Liver (tissue), 9 donors: ENCODE results near the gene LCE1F. TPM values are rescaled to one million over a fixed set of nuclear protein-coding genes. Genes with fewer than 3 reads are reported as not detected.

Experiments
- DNase-seq: peaks from one replicate; pipeline ENCODE4 v3.0.0-alpha.2; 2017; ENCODE audit warnings: low spot score
- H3K27ac ChIP-seq, 2 donors: one replicate each; pipeline ENCODE4 v1.7.0; 2013; ENCODE audit warnings: inconsistent platforms in 2 of 2, low read length in 2 of 2, control low read depth in 1 of 2, low read depth in 1 of 2, mild to moderate bottlenecking in 1 of 2
- H3K27me3 ChIP-seq, 4 donors: one replicate each; pipeline versions ENCODE4 v1.6.1 to v1.7.0; 2013; ENCODE audit warnings: low read length in 3 of 4, inconsistent platforms in 1 of 4, mild to moderate bottlenecking in 1 of 4, moderate library complexity in 1 of 4; ENCODE audit not compliant: control insufficient read depth in 4 of 4, insufficient read depth in 4 of 4
- H3K36me3 ChIP-seq, 4 donors: one replicate each; pipeline versions ENCODE4 v1.6.1 to v1.7.0; 2013; ENCODE audit warnings: low read length in 3 of 4, mild to moderate bottlenecking in 3 of 4, low read depth in 1 of 4, moderate library complexity in 1 of 4; ENCODE audit not compliant: control insufficient read depth in 4 of 4, insufficient read depth in 3 of 4
- H3K4me1 ChIP-seq, 4 donors: one replicate each; pipeline versions ENCODE4 v1.6.1 to v1.7.0; 2013; ENCODE audit warnings: low read length in 3 of 4, mild to moderate bottlenecking in 3 of 4, moderate library complexity in 1 of 4; ENCODE audit not compliant: control insufficient read depth in 4 of 4, insufficient read depth in 4 of 4
- H3K4me3 ChIP-seq, 3 donors: one replicate each; pipeline versions ENCODE4 v1.6.1 to v1.7.0; 2013; ENCODE audit warnings: low read length in 3 of 3, control low read depth in 1 of 3, low read depth in 1 of 3, mild to moderate bottlenecking in 1 of 3
- H3K9ac ChIP-seq, 2 donors: one replicate each; pipeline ENCODE4 v1.7.0; 2013; ENCODE audit warnings: low read length in 2 of 2, mild to moderate bottlenecking in 2 of 2, moderate library complexity in 2 of 2, control low read depth in 1 of 2, low read depth in 1 of 2
- H3K9me3 ChIP-seq, 4 donors: one replicate each; pipeline versions ENCODE4 v1.6.1 to v1.7.0; 2013; ENCODE audit warnings: low read length in 3 of 4; ENCODE audit not compliant: control insufficient read depth in 4 of 4
- EGR1 ChIP-seq, 2 donors: IDR thresholded peaks; 2 replicates each; pipeline ENCODE4 v1.6.1; 2016 to 2018; ENCODE audit warnings: antibody characterized with exemption in 2 of 2, low read depth in 2 of 2
- FOXA1 ChIP-seq: IDR thresholded peaks from 2 replicates; pipeline ENCODE4 v1.6.1; 2016; ENCODE audit warnings: antibody characterized with exemption
- GABPA ChIP-seq, 2 donors: IDR thresholded peaks in 1 of 2; conservative IDR thresholded peaks in 1 of 2; 2 replicates each; pipeline ENCODE4 v1.6.1; 2016; ENCODE audit warnings: antibody characterized with exemption in 2 of 2, mild to moderate bottlenecking in 1 of 2, moderate library complexity in 1 of 2
- HNF4A ChIP-seq, 2 donors: conservative IDR thresholded peaks; 2 replicates each; pipeline ENCODE4 v1.6.1; 2016; ENCODE audit warnings: antibody characterized with exemption in 2 of 2, mild to moderate bottlenecking in 2 of 2
- JUND ChIP-seq, 2 donors: IDR thresholded peaks; 2 replicates each; pipeline ENCODE4 v1.6.1; 2016; ENCODE audit warnings: antibody characterized with exemption in 2 of 2
- RAD21 ChIP-seq, 2 donors: IDR thresholded peaks; 2 replicates each; pipeline ENCODE4 v1.6.1; 2016; ENCODE audit warnings: antibody characterized with exemption in 2 of 2, mild to moderate bottlenecking in 2 of 2
- SP1 ChIP-seq: IDR thresholded peaks from 2 replicates; pipeline ENCODE4 v1.6.1; 2018; ENCODE audit warnings: antibody characterized with exemption, mild to moderate bottlenecking
- TAF1 ChIP-seq: conservative IDR thresholded peaks from 2 replicates; pipeline ENCODE4 v1.6.1; 2016; ENCODE audit warnings: antibody characterized with exemption, mild to moderate bottlenecking
- YY1 ChIP-seq: IDR thresholded peaks from 2 replicates; pipeline ENCODE4 v1.6.1; 2016; ENCODE audit warnings: antibody characterized with exemption, mild to moderate bottlenecking
- WGBS: extraction: QIAGEN DNeasy Blood & Tissue Kit; methylation state at CpG from one replicate; pipeline ENCODE4 v1.1.7; 2013; 5-methylcytosine and 5-hydroxymethylcytosine counted together
- polyA plus RNA-seq, 2 donors: library from polyadenylated mRNA; stranded (reverse) in 1 of 2; unstranded in 1 of 2; fragments of 200-250 nt in 1 of 2; fragments of >200 nt in 1 of 2; fragmentation: Nextera tagmentation in 1 of 2; extraction: Ambion mirVana in 1 of 2; gene quantifications; one replicate each; pipeline versions ENCODE4 v1.2.1 to v1.2.3, GENCODE V29; 2013 to 2015
- total RNA-seq, 2 donors: library from RNA; depleted of rRNA; stranded (reverse); fragments of >200 nt; gene quantifications; one replicate each; pipeline ENCODE4 v1.2.3, GENCODE V29; 2014
- TF ChIP-seq, protein P1 (sequence below): IDR thresholded peaks from 2 replicates; pipeline ENCODE4 v1.6.1; 2016; ENCODE audit warnings: antibody characterized with exemption, mild to moderate bottlenecking
- TF ChIP-seq, protein P2 (sequence below): IDR thresholded peaks from 2 replicates; pipeline ENCODE4 v1.6.1; 2016; ENCODE audit warnings: antibody characterized with exemption
- TF ChIP-seq, protein P3 (sequence below): IDR thresholded peaks from 2 replicates; pipeline ENCODE4 v1.6.1; 2016; ENCODE audit warnings: antibody characterized with exemption
- TF ChIP-seq, protein P4 (sequence below): fragments of 150-350 bp; IDR thresholded peaks from 2 replicates; pipeline ENCODE4 v1.5.1; 2017; ENCODE audit warnings: improper control_type of control experiment, low read depth, low read length; ENCODE audit not compliant: missing input control
- TF ChIP-seq, protein P5 (sequence below): IDR thresholded peaks from 2 replicates; pipeline ENCODE4 v1.6.1; 2016; ENCODE audit warnings: antibody characterized with exemption
- donor health status: healthy.
- donor health status: healthy.
- donor health status: healthy.
- donor health status: healthy.
- donor health status: healthy.

The LCE1F gene
- total and polyA plus RNA-seq, 4 donors, result not detected

DNA sequence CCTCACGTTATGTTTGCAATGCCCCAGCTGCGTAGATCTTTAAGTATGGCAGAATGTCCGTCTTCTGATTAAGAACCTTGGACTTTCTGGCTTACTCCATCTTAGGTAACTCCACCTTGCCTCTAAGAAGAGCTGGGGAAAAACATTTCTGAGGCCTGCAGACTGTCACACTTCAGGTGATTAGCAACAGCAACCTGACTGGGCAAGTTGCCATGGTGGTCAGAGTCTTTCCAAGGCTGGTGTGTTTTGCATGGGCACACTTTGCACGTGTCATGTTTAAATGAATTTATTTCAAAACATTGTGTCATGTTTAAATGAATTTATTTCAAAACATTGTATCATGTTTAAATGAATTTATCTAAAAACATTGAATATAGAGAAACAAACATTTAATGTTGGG lies 16.3 kb upstream of the LCE1F start:
- DNase-seq, result no peak
- WGBS, result 75% methylated on average over 4 of the region's 4 CpGs

DNA sequence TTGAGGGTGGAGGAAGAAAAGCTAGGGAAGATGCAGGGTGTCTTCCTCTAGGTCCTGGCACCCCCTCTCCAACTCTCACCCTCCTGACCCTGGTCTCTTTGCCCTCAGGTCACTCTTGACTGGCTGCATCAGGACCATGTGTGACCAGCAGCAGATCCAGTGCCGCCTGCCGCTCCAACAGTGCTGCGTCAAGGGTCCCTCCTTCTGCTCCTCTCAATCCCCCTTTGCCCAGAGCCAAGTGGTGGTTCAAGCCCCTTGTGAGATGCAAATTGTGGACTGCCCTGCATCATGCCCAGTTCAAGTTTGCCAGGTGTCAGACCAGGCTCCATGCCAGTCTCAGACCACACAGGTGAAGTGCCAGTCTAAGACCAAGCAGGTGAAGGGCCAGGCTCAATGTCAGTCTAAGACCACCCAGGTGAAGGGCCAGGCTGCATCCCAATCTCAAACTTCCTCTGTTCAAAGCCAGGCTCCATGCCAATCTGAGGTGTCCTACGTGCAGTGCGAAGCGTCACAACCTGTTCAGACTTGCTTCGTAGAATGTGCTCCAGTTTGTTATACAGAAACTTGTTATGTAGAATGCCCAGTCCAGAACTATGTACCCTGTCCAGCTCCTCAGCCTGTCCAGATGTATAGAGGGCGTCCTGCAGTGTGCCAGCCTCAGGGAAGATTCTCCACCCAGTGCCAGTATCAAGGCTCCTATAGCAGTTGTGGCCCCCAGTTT lies 15.3 kb upstream of the LCE1F start:
- 87% methylated on average over 8 of the region's 8 CpGs for WGBS
- no peak overlapping the region for H3K4me3 ChIP-seq
- DNase-seq, result no peak
- H3K36me3 ChIP-seq, result no peaks in the 10 kb centered on the region
- no peak overlapping the region for H3K27ac ChIP-seq
- H3K27me3 ChIP-seq, result no peaks in the 10 kb centered on the region
- TF ChIP-seq, protein P1, sequence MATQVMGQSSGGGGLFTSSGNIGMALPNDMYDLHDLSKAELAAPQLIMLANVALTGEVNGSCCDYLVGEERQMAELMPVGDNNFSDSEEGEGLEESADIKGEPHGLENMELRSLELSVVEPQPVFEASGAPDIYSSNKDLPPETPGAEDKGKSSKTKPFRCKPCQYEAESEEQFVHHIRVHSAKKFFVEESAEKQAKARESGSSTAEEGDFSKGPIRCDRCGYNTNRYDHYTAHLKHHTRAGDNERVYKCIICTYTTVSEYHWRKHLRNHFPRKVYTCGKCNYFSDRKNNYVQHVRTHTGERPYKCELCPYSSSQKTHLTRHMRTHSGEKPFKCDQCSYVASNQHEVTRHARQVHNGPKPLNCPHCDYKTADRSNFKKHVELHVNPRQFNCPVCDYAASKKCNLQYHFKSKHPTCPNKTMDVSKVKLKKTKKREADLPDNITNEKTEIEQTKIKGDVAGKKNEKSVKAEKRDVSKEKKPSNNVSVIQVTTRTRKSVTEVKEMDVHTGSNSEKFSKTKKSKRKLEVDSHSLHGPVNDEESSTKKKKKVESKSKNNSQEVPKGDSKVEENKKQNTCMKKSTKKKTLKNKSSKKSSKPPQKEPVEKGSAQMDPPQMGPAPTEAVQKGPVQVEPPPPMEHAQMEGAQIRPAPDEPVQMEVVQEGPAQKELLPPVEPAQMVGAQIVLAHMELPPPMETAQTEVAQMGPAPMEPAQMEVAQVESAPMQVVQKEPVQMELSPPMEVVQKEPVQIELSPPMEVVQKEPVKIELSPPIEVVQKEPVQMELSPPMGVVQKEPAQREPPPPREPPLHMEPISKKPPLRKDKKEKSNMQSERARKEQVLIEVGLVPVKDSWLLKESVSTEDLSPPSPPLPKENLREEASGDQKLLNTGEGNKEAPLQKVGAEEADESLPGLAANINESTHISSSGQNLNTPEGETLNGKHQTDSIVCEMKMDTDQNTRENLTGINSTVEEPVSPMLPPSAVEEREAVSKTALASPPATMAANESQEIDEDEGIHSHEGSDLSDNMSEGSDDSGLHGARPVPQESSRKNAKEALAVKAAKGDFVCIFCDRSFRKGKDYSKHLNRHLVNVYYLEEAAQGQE, result no peak
- TF ChIP-seq, protein P2, sequence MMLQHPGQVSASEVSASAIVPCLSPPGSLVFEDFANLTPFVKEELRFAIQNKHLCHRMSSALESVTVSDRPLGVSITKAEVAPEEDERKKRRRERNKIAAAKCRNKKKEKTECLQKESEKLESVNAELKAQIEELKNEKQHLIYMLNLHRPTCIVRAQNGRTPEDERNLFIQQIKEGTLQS, result no peak
- TF ChIP-seq TAF1 (no peak), HNF4A (conservative IDR thresholded peaks at IDR 0.05) (no peak), EGR1 (IDR thresholded peaks at IDR 0.05; ENCODE audit: low read depth in 2 of 2) (no peak), GABPA (IDR thresholded peaks at IDR 0.05 in 1 of 2, conservative IDR thresholded peaks at IDR 0.05 in 1 of 2) (no peak), JUND (IDR thresholded peaks at IDR 0.05) (no peak), FOXA1 (no peak), SP1 (no peak)
- TF ChIP-seq, protein P3, sequence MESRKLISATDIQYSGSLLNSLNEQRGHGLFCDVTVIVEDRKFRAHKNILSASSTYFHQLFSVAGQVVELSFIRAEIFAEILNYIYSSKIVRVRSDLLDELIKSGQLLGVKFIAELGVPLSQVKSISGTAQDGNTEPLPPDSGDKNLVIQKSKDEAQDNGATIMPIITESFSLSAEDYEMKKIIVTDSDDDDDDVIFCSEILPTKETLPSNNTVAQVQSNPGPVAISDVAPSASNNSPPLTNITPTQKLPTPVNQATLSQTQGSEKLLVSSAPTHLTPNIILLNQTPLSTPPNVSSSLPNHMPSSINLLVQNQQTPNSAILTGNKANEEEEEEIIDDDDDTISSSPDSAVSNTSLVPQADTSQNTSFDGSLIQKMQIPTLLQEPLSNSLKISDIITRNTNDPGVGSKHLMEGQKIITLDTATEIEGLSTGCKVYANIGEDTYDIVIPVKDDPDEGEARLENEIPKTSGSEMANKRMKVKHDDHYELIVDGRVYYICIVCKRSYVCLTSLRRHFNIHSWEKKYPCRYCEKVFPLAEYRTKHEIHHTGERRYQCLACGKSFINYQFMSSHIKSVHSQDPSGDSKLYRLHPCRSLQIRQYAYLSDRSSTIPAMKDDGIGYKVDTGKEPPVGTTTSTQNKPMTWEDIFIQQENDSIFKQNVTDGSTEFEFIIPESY, result no peak
- TF ChIP-seq, protein P4, sequence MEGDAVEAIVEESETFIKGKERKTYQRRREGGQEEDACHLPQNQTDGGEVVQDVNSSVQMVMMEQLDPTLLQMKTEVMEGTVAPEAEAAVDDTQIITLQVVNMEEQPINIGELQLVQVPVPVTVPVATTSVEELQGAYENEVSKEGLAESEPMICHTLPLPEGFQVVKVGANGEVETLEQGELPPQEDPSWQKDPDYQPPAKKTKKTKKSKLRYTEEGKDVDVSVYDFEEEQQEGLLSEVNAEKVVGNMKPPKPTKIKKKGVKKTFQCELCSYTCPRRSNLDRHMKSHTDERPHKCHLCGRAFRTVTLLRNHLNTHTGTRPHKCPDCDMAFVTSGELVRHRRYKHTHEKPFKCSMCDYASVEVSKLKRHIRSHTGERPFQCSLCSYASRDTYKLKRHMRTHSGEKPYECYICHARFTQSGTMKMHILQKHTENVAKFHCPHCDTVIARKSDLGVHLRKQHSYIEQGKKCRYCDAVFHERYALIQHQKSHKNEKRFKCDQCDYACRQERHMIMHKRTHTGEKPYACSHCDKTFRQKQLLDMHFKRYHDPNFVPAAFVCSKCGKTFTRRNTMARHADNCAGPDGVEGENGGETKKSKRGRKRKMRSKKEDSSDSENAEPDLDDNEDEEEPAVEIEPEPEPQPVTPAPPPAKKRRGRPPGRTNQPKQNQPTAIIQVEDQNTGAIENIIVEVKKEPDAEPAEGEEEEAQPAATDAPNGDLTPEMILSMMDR, result no peak
- TF ChIP-seq, protein P5, sequence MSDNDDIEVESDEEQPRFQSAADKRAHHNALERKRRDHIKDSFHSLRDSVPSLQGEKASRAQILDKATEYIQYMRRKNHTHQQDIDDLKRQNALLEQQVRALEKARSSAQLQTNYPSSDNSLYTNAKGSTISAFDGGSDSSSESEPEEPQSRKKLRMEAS, result no peak
- no peak overlapping the region for H3K9ac ChIP-seq
- H3K9me3 ChIP-seq, result no peaks in the 10 kb centered on the region
- no peaks in the 10 kb centered on the region for H3K4me1 ChIP-seq

More for the DNA sequence above, 16.3 kb upstream of the LCE1F start:
- H3K4me3 ChIP-seq, result no peak overlapping the region
- no peak overlapping the region for H3K9ac ChIP-seq
- no peaks in the 10 kb centered on the region for H3K36me3 ChIP-seq
- H3K4me1 ChIP-seq, result no peaks in the 10 kb centered on the region
- TF ChIP-seq YY1, result no peak
- no peak for TF ChIP-seq RAD21 (IDR thresholded peaks at IDR 0.05)
- TF ChIP-seq, protein P3, result no peak
- TF ChIP-seq JUND (IDR thresholded peaks at IDR 0.05), result no peak
- peaks cover 0 to 4% (median under 1%) of the 10 kb centered on the region in 4 donors for H3K27me3 ChIP-seq
- no peak overlapping the region for H3K27ac ChIP-seq
- no peaks in the 10 kb centered on the region for H3K9me3 ChIP-seq
